HG02852 (cell line): ENCODE data around the gene HDAC9.
"Not testable (repeated sequence)": the region's sequence is repeated elsewhere in the genome, so short reads cannot be mapped to it uniquely, and the experiment has no call there.

ENCODE experiments used
- ATAC-seq: cut with Tn5 transposase; IDR thresholded peaks from one replicate; pipeline ENCODE4 v1.9.1; 2021; ENCODE audit warnings: mild to moderate bottlenecking, moderate library complexity; ENCODE audit not compliant: unreplicated experiment

HDAC9 gene

DNA sequence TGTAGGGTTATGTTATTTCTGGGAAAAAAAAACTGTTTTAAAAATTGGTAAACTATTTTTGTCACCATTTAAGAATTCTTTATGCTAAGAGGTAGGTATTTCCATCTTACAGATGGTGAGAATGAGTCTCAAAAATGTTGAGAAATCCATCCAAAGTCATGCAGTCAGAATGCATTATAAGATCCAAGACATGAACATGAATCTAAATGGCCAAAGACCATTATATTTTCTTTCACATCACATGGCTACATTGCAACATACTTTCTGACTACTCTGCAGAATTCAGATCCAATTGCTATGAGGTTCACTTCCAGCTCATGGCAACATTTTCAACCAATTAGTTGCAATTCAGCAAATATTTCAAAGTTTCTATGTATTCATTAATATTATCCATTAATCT lies 440.7 kb downstream of the HDAC9 start:
- ATAC-seq, result no peak

DNA sequence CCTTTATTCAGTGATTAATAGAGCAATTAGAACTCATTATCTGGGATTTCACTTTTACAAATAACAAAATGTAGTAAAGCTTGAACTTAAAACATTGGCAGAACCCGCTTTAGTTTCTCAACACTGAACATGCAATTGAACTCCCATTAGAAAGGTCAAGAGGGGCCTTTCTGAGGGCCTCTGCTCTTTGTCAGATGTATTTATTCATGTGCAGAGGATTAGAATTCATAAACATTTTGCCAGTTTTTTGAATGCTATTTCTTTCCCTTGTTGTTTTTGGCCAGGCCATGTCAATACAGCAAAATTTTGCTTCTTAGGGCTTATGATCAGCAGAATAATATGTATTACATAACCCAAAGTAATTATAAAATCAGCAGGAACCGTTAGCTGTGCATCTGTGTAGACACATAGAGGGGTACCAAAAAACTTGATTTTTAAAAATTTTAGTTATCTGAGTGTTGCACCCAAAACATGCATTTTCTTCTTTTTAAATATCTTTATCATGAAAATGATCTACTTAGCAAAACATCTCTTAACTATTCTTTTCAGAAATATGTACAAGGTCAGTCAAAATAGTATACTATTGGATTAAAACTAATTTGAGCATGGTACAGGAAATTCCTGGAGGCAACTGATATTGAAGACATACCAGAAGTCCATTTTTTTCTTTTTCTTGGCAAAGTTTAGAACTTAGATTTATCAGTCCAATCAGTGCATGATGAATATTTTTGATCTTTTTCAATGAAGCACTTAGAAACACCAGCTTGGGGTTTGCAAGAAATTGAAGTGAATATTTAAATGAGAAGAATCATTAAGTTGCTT lies 444.4 kb downstream of the HDAC9 start:
- ATAC-seq, result no peak

DNA sequence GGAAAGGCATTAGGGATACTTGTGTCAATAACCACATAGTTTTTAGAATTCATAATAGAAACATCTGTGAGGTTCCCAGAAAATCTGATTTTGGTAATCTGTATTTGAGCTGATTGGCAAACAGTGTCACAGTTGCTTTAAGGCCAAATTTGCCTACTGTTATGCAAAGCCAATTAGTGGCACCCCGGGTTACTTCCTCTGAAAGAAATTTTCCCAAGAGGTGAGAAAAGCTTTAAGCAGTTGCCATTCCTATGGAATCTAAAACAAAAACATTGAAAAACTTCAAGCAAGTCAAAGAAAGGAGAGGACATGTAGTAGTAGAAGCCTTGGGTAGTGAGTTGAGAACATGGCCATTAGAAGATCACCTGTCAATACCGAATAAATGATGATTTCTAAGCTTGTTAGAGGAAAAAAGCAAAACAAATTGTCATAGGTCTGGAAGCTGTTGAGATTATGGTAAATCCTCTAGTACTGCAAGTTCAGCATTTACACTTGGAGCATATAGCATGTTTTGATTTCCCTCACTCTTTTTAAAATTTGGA lies 445.1 kb downstream of the HDAC9 start:
- no peak for ATAC-seq

DNA sequence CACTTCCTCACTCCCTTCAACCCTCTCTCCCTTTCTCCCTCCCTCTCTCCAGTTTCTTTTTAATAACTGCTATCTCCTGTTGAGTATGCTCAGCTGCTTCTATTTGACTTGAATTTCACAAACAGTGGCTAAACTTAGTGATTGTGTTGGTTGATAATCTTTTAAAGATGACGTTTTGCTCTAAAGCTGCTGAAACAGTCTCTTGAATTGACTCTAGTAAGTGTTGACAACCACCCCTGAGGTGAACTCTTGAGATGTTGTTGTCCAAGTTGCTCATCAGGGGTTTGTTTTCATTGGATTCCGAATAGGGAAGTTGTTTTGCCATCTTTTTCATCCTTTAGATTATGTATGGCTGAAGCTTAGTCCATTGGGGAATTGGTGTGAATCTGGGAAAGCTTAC lies 445.7 kb downstream of the HDAC9 start:
- ATAC-seq, result no peak

DNA sequence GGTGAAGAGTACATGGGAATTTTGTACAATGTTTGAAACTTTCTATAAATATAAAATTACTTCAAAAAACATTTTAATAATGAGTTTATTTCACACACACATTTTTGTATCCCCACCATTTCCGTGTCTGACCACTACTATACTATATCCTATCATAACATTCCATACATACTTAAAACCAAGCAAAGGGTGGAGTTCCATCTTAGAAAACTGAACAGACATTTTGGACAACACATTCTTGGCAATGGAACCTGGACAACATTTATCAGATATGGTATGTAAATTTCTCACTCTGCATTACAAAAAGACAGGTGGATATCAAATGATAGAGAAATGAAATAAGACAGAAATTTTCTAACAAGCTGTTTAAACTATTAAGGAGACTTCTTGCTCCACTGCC lies 453.0 kb downstream of the HDAC9 start:
- no peak for ATAC-seq

DNA sequence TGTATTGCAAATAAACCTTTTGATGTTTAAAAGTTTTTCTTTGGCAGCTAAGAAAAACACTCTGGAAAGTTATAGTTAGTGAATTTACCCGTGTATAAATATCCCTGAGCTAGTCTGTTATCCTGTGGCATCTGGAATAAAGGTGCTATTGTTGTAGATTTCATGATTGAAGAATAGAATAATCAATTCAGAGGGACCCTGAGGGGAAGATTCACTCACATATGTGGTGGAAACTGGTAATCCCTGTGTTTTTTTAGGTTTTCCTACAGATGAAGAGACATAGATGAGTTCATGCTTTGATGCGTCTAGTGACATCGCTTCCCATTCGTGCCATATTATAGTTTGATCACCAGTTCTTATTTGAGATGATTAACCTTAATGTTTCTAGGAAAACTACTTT lies 457.3 kb downstream of the HDAC9 start:
- no peak for ATAC-seq

DNA sequence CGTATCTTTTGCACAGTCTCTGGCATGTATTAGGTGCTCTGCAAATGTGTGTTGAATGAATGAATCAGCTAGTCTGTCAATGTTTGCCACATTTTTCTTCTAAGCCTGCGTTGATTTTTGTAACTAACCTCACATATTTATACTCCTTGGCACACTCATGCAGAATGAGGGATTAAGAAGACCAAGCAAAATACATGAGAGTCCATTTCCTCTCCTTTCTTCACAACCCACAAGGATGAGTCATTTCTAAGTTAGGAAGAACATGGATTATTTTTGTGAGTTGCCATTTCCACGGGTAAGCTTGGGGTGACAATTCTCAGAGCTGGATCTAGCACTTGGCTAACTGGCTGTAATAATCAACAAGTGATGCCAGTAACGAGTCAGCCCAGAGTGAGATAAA lies 463.1 kb downstream of the HDAC9 start:
- ATAC-seq, result no peak

DNA sequence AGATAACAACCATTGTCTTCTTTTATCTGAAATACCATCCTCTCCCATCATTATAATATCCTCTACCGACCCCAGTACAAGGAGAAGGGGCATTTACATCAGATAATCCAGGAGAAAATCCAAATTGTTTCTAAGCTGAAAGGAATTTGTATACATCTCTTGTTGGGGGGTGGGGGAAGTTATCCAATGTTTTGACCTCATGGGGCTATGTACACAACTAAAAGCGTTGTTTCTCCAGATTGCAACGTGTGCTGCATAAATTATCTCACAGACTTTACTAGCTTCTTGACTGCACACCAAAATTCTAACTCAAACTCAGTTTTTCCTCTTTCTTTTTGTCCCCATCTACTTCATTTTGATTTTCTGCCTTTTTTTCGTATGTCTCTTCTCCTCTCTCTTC lies 465.2 kb downstream of the HDAC9 start:
- ATAC-seq, result no peak

DNA sequence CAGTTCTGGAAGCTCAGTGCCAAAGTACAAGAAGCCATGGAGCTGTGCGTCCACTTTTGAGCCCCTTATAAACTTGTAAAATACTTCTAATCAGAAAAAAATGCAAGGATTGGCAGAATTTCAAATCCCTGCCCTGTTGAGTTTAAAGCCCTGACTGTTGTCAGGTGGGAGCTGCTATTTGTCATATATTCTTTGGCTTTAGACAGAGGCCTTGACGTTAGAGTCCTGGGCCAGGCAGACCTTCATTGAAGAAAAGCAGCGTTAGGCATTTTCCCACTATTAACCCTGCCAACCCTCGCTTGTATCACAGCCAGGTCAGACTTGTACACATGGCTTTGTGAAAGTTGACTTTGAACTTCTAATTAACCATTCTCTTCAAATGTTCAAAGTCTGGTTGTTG lies 466.5 kb downstream of the HDAC9 start:
- no peak for ATAC-seq

DNA sequence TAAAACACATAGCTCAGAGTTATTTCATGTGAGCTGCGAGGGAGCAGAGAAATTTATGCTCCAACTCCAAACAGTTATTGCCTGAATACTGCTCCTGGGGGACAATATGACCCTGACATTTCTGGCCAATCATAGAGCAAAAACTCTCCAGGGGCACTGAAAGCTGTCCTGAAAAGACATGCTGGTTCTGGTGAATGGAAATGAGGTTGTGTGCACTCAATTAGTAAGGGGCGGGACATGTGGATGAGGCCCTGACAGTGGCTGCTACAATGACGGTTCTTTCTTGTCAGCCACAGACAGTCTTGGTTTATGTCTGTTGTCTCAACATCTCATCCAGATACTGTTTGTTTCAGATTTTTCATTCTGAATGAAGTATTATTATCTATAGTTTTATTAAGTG lies 470.1 kb downstream of the HDAC9 start:
- ATAC-seq, result no peak

DNA sequence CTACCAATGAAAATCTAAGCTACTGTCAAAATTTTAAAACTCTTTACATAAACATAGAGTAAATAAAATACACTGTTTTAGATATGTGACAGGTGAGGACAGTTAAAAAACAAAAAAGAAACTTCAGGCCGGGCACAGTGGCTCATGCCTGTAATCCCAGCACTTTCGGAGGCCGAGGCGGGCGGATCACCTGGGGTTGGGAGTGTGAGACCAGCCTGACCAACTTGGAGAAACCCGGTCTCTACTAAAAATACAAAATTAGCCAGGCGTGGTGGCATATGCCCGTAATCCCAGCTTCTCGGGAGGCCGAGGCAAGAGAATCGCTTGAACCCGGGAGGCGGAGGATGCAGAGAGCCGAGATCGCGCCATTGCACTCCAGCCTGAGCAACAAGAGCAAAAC lies 472.2 kb downstream of the HDAC9 start:
- ATAC-seq, result not testable (repeated sequence)

DNA sequence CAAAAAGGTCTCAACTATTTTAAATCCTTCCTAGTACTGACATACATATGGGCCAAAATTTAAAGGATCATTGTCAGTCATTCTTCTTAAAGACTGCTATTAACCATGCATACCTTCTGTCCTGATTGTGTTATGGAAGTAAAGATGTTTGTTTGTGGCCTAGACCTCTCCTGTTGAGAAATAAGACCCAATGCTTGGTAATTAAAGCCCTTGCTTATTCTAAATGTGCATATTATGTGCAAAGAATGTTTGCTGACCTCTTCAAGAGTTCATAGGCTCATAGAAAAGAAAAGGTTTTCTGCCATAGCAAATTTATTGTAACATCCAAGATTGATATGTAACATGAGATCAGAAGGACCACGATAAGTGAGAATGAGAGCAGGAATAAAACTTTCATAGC lies 476.3 kb downstream of the HDAC9 start:
- ATAC-seq, result no peak

DNA sequence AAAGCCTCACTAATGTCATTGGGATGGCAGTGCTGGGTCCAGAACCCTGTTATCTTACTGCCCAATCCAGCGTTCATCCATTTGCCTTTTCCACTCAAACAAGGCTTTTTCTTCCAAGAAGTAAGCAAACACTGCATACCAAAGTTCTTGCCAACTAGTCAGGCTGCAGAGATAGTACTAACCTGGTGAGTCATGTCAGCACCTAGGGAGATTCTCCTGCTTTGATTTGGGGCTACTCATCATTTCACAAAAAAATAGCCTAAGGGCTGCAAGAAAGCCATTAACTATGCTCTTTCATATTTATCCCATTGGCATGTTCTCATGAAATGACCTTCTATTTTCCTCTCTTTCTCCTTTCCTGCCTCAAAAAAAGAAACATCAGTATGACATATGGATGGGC lies 479.3 kb downstream of the HDAC9 start:
- ATAC-seq, result no peak

DNA sequence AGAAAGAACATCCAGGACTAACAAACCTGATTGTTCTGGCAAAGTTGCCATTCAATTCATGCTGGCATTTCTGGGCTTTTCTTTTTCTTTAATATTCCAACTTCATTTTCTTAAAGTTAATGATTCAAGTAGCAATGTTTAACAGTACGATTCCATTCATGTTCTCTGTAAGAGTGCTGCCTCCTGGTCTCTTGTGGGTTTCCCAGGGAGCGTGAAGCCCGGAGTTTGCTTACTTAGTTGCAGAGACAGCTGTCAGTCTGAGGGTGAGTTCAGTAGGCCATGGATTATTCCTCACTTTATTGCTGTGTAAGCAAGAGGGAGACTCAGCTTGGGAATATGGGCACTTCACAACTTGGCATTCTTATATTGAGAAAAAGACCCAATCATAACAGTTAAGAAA lies 479.7 kb downstream of the HDAC9 start:
- no peak for ATAC-seq

DNA sequence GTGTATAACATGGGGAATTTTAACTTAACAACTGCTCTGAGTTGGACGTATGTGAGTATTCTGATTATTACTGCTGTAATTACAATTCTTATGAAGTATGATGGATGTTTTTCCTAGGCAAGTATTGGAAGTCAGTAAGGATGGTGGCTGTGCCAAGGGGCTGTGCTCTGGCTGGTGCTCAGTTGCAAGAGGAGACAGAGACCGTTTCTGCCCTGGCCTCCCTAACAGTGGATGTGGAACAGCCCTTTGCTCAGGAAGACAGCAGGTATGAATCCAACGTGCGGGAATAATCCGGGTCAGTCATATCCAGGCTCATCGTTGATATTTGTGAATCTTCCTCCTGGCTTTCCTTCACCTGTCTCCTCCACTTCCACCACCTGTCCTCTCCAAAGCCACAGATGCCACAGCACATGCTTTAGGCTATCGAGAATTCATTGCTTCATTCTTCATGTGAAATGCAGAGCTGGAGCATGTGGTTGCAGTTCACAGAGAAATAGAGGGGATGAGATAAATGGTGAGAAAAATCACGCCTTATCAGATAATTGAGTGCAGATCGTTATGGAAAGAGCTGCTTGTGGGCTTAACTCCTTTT lies 480.2 kb downstream of the HDAC9 start:
- no peak for ATAC-seq

DNA sequence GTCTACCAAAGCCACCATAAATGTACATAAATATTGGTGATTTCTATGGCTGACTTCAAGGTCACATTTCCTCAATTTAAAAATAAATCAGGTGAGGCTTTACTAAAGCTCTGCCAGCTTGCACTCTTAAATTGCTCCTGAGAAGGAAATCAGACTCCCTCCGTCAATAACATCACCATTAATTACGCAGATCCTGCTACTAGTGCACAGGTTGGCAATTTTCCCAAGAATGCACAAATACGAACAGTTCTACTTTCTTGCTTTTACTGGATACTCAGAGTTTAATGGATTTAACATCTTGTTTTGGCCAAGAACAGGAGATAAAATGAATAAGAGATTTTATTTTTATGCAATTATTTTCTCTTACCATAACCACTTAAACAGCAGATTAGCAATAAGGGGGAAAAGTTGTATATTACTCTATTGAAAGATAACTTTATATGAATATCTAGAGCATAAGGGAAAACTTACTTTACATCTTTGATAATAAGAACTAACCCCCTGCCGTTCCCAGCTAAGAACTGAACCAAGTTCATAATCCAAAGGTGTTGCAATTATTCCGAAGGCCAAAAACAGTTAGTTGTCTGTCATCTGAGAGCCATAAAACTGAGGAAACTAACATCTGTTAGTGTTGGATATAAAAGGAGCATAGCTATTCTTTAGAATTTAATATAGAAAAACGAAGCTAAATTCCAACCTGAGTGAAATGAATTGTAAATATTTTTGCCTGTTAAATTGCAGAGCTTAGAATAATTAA lies 481.3 kb downstream of the HDAC9 start:
- no peak for ATAC-seq

DNA sequence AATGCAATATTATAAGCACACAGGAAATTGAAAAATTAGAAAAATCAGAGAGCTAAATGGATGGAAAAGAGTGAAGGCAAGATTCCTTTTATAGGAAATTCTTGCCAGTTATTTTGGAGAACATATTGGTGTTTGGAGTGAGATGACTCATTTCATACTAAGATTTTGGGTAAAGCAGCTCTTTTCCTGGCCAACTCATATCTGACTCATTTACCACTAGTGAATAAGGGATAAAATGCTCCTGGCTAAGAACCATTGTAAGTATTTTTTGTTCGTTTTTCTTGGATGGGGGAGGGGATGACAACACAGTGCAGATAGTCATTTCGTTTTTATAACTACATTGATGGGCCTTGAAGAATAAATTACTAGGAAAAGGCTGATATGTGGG lies 482.6 kb downstream of the HDAC9 start:
- ATAC-seq, result no peak

DNA sequence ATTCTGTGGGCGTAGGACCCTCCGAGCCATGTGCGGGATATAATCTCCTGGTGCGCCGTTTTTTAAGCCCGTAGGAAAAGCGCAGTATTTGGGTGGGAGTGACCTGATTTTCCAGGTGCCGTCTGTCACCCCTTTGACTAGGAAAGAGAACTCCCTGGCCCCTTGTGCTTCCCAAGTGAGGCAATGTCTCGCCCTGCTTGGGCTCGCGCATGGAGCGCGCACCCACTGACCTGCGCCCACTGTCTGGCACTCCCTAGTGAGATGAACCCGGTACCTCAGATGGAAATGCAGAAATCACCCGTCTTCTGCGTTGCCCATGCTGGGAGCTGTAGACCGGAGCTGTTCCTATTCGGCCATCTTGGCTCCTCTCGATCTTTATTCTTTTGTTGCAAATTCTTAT lies 495.2 kb downstream of the HDAC9 start:
- not testable (repeated sequence) for ATAC-seq

DNA sequence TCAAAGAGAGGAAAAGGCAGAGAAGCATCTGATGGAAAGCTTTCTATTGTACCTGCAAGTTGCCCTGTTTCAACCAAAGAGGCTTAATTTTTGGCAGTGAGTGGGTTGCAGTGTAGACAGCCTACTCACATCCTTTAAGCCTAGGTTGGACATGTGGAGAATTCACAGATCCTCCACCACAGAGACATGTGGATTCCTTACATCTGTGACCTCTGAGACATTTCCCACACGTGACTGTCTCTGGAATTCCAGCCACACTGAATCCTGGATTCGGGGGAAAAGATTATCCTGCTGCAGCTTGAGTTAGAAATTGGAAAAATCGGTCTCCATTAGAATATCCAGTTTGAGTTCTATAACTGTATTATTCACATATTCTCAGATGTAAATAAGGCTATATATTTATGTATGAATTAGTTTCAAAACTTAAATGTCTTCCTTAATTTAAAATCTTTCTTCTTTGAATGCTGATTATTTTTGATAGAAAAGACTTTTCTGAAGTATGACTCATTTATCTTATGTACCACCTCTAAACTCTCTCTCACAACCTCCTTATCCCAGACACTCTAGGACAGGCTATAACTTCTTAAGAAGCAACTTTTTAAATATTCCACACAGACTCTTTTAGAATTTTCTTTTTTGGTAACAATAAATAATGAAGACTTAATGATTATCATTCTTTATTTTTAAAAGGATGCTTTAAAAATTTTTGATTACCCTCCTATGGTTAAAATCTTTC lies 498.6 kb downstream of the HDAC9 start:
- ATAC-seq, result no peak

DNA sequence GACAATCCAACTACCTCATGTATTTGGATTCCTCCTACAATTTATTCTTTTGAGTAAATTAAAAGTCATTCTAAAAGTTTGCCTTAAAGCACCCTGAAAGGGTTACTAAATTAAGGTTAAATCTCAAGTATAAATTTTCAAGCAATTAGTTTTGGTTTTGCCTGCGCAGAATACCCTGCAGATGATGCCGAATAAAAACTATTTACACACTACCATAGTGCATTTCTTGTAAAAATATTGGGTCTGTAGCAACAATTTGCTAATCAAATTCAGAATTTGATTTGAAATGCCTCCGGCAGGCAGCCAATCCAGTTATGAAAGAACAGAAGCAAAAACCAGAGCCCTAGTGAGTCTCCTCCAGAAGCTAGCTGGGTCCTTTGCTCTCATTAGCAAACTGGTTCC lies 499.7 kb downstream of the HDAC9 start:
- no peak for ATAC-seq

DNA sequence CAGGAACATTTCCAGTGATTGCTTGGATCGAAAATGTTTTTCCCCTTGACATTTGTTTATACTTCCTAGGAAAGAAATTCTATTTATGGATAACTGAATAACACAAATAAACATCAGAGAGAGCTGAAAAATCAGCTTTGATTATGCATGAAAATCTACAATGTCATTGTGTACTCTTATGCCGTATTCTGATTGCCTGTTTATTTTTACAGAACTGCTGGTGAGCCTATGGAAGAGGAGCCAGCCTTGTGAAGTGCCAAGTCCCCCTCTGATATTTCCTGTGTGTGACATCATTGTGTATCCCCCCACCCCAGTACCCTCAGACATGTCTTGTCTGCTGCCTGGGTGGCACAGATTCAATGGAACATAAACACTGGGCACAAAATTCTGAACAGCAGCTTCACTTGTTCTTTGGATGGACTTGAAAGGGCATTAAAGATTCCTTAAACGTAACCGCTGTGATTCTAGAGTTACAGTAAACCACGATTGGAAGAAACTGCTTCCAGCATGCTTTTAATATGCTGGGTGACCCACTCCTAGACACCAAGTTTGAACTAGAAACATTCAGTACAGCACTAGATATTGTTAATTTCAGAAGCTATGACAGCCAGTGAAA lies 500.4 kb downstream of the HDAC9 start:
- no peak for ATAC-seq
